Large intestine (tissue), 3 donors: ENCODE results near the gene MED13L. TPM values are rescaled to one million over a fixed set of nuclear protein-coding genes. Genes with fewer than 3 reads are reported as not detected.
"Not testable (repeated sequence)": the region's sequence is repeated elsewhere in the genome, so short reads cannot be mapped to it uniquely, and the experiment has no call there.

Experiments used
- DNase-seq, 2 donors: peaks; one replicate each; pipeline versions ENCODE4 v3.0.0 to v3.0.0-alpha.2; 2013
- H3K27ac ChIP-seq: one replicate; pipeline ENCODE4 v1.5.1; 2013; ENCODE audit warnings: low read length
- H3K27me3 ChIP-seq: 2 replicates; pipeline ENCODE4 v1.6.1; 2013; ENCODE audit warnings: low read length; ENCODE audit not compliant: control insufficient read depth, insufficient read depth
- H3K36me3 ChIP-seq: 2 replicates; pipeline ENCODE4 v1.6.1; 2013; ENCODE audit warnings: low read length; ENCODE audit not compliant: control insufficient read depth, insufficient read depth
- H3K4me1 ChIP-seq: one replicate; pipeline ENCODE4 v1.6.1; 2013; ENCODE audit warnings: low read length; ENCODE audit not compliant: control insufficient read depth, insufficient read depth
- H3K4me3 ChIP-seq: one replicate; pipeline ENCODE4 v1.5.1; 2013; ENCODE audit warnings: low read length
- H3K9me3 ChIP-seq: one replicate; pipeline ENCODE4 v1.6.1; 2013; ENCODE audit warnings: mild to moderate bottlenecking, low read depth, low read length, moderate library complexity; ENCODE audit not compliant: control insufficient read depth
- WGBS: methylation state at CpG from one replicate; pipeline ENCODE4 v1.1.5; 2013; ENCODE audit warnings: low lambda C conversion rate; ENCODE audit not compliant: insufficient coverage; 5-methylcytosine and 5-hydroxymethylcytosine counted together
- polyA plus RNA-seq: library from polyadenylated mRNA; unstranded; fragments of 120-200 nt; gene quantifications from one replicate; pipeline ENCODE4 v1.2.1, GENCODE V29; 2013

The MED13L gene
- polyA plus RNA-seq, 1 donor: 69.3 TPM

DNA sequence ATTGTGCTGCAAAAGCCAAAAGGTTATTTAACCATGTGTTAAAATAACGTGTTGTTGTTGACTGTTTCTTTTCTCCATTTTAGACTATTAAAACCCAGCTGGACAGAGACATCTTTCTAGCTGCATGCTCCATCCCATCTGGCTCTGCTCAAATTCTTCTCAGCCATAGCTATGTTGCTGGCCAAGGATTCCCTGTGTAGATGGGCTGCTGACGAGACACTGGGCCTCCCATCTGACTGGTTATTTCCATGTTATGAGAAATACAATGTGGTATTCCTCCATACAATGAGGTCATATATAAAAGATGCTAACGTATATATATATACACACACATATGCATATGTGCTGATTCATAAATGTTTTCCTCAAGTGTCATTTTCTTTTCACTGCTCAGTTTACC is 30.1 kb downstream of the MED13L start:
- H3K36me3 ChIP-seq: no peaks in the 10 kb centered on the region
- 90% methylated on average over 2 of the region's 3 CpGs for WGBS
- peaks cover 13% of the 10 kb centered on the region for H3K4me1 ChIP-seq
- H3K27ac ChIP-seq: no peak overlapping the region
- no peak overlapping the region for H3K4me3 ChIP-seq
- H3K27me3 ChIP-seq: no peaks in the 10 kb centered on the region
- no peak for DNase-seq
- H3K9me3 ChIP-seq: peaks cover 24% of the 10 kb centered on the region

DNA sequence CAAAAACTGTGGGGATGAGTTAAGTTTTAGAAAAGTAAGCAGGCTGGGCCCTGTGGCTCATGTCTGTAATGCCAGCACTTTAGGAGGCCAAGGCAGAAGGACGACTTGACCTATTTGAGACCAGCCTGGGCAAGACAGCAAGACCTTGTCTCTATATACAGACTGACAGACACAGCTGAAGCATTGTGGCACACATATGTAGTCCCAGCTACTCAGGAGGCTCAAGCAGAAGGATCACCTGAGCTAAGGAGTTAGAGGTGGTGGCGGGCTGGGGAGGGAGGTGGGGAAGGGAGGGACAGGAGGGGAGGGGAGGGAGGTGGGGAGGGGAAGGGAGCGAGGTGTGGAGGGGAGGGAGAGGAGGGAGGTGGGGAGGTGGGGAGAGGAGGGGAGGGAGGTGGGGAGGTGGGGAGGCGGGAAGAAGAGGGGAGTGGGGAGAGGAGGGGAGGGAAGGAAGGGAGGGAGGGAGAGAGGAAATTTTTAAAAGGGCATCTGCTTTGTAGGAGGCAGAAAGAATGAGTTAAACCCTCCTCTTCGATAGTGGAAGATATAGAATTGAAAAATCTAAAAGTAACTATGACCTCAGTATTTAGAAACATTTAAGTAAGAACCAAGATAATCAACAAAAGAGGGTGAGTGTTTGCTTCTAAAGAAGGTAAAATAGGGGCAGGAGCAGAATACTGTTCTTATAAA is 30.9 kb downstream of the MED13L start:
- no peak for DNase-seq
- no peaks in the 10 kb centered on the region for H3K36me3 ChIP-seq
- H3K4me3 ChIP-seq: no peak overlapping the region
- peaks cover 22% of the 10 kb centered on the region for H3K9me3 ChIP-seq
- H3K4me1 ChIP-seq: peaks cover 13% of the 10 kb centered on the region
- H3K27ac ChIP-seq: no peak overlapping the region
- 88% methylated on average over 1 of the region's 5 CpGs for WGBS
- no peaks in the 10 kb centered on the region for H3K27me3 ChIP-seq

DNA sequence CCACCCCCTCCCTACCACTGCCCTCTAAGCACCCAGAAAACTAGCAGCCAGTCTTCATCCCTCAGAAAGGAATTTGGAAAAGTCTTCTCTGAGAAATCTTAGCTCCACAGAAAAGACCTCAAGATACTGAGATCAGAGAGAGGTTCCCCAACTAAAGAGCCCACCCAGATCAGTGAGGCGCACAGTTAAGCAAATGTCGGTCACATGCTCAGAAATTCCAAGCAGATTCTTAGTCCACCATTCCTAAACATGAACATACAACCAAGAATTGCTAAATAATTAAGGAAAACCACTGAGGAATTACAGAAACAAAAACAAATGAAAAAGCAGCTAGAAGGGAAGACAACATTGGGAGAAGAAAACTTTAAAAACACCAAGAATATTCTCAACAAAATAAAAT is 32.3 kb downstream of the MED13L start:
- Histone ChIP-seq H3K27me3 (no peaks in the 10 kb centered on the region), H3K36me3 (no peaks in the 10 kb centered on the region), H3K27ac (no peak overlapping the region), H3K9me3 (peaks cover 8% of the 10 kb centered on the region), H3K4me3 (no peak overlapping the region), H3K4me1 (peaks cover 13% of the 10 kb centered on the region)
- WGBS: no CpG with 5 or more reads among the region's 2 CpGs
- no peak for DNase-seq

DNA sequence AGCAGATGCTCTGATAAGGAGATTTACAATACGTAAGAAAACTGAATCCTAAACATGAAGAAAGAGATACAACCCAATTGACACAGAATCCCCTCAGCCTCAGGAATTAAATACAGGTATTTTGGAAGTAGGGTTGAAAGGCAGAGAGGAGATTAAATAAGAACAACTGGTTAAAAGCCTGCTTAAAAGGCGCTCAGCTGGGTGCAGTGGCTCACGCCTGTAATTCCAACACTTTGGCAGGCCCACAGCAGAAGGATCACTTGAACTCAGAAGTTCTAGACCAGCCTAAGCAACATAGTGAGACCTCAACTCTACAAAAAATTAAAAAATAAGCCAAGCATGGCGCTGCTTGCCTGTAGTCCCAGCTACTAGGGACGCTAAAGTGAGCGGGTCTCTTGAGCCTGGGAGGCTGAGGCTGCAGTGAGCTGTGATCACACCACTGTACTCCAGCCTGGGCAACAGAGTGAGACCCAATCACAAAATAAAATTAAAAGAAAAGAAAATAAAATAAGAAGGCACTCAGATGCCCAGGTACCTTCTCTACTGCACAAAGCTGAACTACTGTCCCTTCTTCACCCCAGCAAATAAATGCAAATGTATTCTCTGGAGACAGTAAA is 32.9 kb downstream of the MED13L start:
- Histone ChIP-seq H3K4me1 (peaks cover 13% of the 10 kb centered on the region), H3K36me3 (no peaks in the 10 kb centered on the region), H3K27me3 (no peaks in the 10 kb centered on the region), H3K9me3 (peaks cover 2% of the 10 kb centered on the region), H3K4me3 (no peak overlapping the region), H3K27ac (no peak overlapping the region)
- no CpG with 5 or more reads among the region's 6 CpGs for WGBS
- DNase-seq: no peak

DNA sequence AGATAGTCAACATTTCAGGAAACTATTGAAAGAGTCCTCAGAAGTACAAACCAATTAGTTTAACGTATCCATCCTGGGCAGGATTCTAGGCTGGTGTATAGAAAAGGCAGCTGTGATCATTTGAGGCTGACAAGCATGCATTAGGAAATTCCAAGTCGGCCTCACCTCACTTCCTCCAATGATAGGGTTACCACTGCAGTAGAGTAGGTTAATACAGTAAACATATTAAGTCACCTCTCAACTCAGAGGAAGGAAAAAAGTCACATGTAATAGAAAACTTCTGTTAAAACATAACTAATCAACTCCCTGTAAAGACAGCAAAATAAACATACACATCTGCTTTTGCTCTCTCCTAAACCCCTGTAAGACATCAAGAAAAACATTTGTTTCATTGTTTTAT is 33.5 kb downstream of the MED13L start:
- DNase-seq: peak in 1 of 2 donors; percentile 51
- WGBS: no CpG with 5 or more reads among the region's 2 CpGs

DNA sequence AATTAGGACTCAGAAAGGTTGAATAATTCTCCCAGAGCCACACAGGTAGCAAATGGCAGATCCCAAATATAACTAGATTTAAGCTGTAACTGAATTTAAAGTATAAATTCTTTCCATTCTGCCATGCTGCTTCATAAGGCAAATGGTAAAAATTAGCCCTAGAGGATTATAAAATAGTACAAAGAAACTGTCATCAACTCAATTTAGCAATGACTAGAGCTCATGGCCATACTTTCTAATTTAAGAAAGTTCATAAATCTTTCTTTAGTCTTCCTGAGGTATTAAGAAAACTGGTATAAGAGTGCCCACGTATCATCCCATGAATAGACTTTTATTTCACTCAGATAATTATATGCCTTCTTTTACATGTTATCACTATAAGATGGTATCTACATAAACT is 34.8 kb downstream of the MED13L start:
- no peaks in the 10 kb centered on the region for H3K9me3 ChIP-seq
- no peaks in the 10 kb centered on the region for H3K36me3 ChIP-seq
- no peak overlapping the region for H3K4me3 ChIP-seq
- H3K27me3 ChIP-seq: no peaks in the 10 kb centered on the region
- DNase-seq: no peak
- no peak overlapping the region for H3K27ac ChIP-seq
- H3K4me1 ChIP-seq: peaks cover 13% of the 10 kb centered on the region
- 60% methylated on average over 1 of the region's 1 CpG for WGBS

More for the DNA sequence above, 33.5 kb downstream of the MED13L start:
- H3K36me3 ChIP-seq: no peaks in the 10 kb centered on the region
- no peak overlapping the region for H3K4me3 ChIP-seq
- H3K9me3 ChIP-seq: no peaks in the 10 kb centered on the region
- peaks cover 13% of the 10 kb centered on the region for H3K4me1 ChIP-seq
- H3K27me3 ChIP-seq: no peaks in the 10 kb centered on the region
- no peak overlapping the region for H3K27ac ChIP-seq

DNA sequence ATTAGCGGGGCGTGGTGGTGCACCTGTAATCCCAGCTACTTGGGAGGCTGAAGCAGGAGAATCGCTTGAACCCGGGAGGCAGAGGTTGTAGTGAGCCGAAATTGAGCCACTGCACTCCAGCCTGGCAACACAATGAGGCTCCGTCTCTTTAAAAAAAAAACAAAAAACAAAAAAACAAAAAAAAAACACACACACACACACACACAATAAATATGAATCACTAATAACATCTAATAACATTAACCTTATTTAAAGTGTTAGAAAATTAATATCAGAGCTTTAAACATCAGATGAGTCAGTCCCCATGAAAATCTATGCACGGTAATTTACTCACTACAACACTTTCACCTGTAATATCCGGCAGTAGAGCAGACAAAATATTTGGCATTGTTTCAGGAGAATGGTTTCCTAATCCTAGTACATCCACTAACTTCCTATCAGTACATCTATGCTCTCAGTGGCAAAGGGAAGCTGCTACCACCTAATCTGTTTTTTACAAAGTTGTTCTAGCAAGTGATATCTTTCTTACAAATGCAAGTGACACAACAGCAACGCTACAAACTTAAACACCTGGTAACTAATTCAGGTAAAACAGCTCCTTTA is 36.2 kb downstream of the MED13L start:
- WGBS: 80% methylated on average over 1 of the region's 9 CpGs
- Histone ChIP-seq H3K27ac (no peak overlapping the region), H3K4me3 (no peak overlapping the region), H3K9me3 (no peaks in the 10 kb centered on the region), H3K36me3 (no peaks in the 10 kb centered on the region), H3K27me3 (no peaks in the 10 kb centered on the region), H3K4me1 (peaks cover 14% of the 10 kb centered on the region)
- no peak for DNase-seq

DNA sequence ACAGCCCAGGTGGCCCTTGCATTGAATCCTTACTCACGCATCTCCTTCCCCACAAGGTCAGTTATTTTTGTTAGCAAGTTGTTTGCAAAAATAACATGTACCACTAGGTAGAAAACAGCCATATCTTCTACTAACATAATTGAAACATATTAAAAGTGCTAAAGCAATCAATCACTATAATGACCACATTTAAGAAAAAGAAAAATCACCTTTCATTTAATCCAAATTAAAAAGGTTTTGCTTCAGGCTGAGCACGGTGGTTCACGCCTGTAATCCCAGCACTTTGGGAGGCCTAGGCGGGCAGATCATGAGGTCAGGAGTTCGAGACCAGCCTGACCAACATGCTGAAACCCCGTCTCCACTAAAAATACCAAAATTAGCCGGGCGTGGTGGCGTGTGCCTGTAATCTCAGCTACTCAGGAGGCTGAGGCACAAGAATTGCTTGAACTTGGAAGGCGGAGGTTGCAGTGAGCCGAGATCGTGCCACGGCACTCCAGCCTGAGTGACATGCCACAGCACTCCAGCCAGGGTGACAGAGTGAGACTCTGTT is 38.8 kb downstream of the MED13L start:
- DNase-seq, H3K27ac ChIP-seq, H3K27me3 ChIP-seq, H3K36me3 ChIP-seq, H3K4me3 ChIP-seq, H3K4me1 ChIP-seq, H3K9me3 ChIP-seq: not testable (repeated sequence)
- 100% methylated on average over 1 of the region's 13 CpGs for WGBS

DNA sequence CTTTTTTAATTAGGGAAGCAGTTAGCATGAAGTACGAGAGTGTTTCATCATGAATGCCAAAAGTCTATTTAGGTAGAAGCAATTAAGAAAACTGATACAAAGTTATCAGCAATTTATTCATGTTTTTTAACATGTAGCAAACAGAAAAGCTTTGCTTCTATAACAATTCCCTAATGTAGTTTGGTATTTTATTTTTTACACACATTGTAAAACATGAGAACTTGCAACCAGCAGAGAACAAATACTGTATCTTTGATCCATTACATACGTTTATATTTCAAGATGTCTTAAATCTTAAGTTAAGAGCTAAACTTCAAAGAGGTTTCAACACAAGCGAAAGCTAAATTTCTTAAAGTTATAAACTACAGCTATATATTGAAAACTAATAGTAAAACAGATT is 39.3 kb downstream of the MED13L start:
- Histone ChIP-seq H3K4me3 (no peak overlapping the region), H3K27ac (no peak overlapping the region), H3K27me3 (no peaks in the 10 kb centered on the region), H3K36me3 (no peaks in the 10 kb centered on the region), H3K4me1 (peaks cover 5% of the 10 kb centered on the region), H3K9me3 (no peaks in the 10 kb centered on the region)
- 85% methylated on average over 3 of the region's 3 CpGs for WGBS
- no peak for DNase-seq

DNA sequence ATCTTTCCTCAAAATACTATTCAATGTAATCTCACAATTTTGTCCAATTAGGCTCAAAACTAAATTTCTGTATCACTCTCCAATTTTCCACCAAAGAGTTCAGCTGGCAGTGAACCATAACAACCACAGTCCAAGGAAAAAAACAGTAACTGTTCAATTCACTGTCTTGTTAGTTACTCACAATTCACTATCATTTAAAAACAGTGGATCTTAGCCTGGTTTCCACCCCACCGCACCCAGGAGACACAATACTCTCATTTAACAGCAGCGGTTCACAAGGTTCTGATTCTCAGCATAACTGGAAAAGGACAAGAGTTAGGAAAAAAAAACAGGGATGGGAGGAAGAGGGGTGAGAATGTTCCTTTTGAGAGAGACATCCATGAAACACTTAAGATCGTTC is 40.5 kb downstream of the MED13L start:
- 70% methylated on average over 3 of the region's 3 CpGs for WGBS
- no peak for DNase-seq
- Histone ChIP-seq H3K27ac (no peak overlapping the region), H3K4me1 (peaks cover 5% of the 10 kb centered on the region), H3K36me3 (peaks cover 2% of the 10 kb centered on the region), H3K4me3 (no peak overlapping the region), H3K27me3 (no peaks in the 10 kb centered on the region), H3K9me3 (no peaks in the 10 kb centered on the region)
